ENCODE measurements around the gene ADCY5. TPM values are rescaled to one million over a fixed set of nuclear protein-coding genes. Genes with fewer than 3 reads are reported as not detected.

ADCY5 gene
- total and polyA plus RNA-seq, 2 experiments from 2014 or later, result 3.1 to 4.7 TPM

DNA sequence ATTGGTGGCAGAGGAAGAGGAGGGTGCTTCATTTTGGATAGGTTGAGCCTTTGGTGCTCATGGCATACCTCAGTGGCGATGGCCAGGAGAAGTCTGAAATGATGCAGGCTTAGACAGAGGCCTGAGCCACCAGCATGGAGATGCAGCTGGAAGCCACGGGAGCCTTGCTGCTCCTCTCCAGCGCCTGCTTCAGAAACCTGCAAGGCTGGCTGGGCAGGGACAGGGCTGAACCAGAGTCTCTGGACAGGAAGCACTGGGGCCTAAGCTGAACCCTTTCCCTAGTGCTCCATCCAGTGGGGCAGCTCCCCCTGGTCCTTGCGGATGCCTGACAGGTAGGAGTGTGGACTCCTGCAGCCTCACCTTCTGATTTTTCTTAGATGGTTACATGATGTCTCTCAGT is 36.7 kb upstream of the ADCY5 start:
- no peaks in the 10 kb centered on the region for H3K79me2 ChIP-seq
- H3K4me3 ChIP-seq, result no peak overlapping the region
- DNase-seq (ENCODE audit: low spot score), result no peak
- no peaks in the 10 kb centered on the region for H3K36me3 ChIP-seq (replicated peaks; ENCODE audit: insufficient read depth, low read depth)
- TF ChIP-seq EZH2phosphoT487 (IDR thresholded peaks at IDR 0.05; ENCODE audit: low read depth, severe bottlenecking, unreplicated experiment) (no peak), CTCF (IDR thresholded peaks at IDR 0.05; ENCODE audit: poor library complexity) (no peak)
- no peak overlapping the region for H3K27ac ChIP-seq
- H3K27me3 ChIP-seq, result no peaks in the 10 kb centered on the region
- H3K9me3 ChIP-seq (ENCODE audit: low read depth), result no peaks in the 10 kb centered on the region
- no peaks in the 10 kb centered on the region for H3K4me1 ChIP-seq (ENCODE audit: insufficient read depth)
- H3K4me2 ChIP-seq, result no peak overlapping the region
- H2AFZ ChIP-seq, result no peak overlapping the region
- H4K20me1 ChIP-seq (ENCODE audit: insufficient read depth, poor library complexity, severe bottlenecking), result no peaks in the 10 kb centered on the region
- WGBS (ENCODE audit: low lambda C conversion rate, missing lambda C conversion rate), result 91% methylated on average over 4 of the region's 4 CpGs
- no peaks in the 10 kb centered on the region for H3K9me2 ChIP-seq (replicated peaks; ENCODE audit: insufficient read depth)

- no peak overlapping the region for H3K4me3 ChIP-seq
- H3K9me2 ChIP-seq (replicated peaks; ENCODE audit: insufficient read depth), result no peaks in the 10 kb centered on the region
- no peaks in the 10 kb centered on the region for H3K27me3 ChIP-seq
- no peaks in the 10 kb centered on the region for H4K20me1 ChIP-seq (ENCODE audit: insufficient read depth, poor library complexity, severe bottlenecking)
- H2AFZ ChIP-seq, result no peak overlapping the region
- no peak for DNase-seq (ENCODE audit: low spot score)
- no peaks in the 10 kb centered on the region for H3K79me2 ChIP-seq
- H3K9me3 ChIP-seq (ENCODE audit: low read depth), result no peaks in the 10 kb centered on the region
- H3K27ac ChIP-seq, result no peak overlapping the region
- no peaks in the 10 kb centered on the region for H3K36me3 ChIP-seq (replicated peaks; ENCODE audit: insufficient read depth, low read depth)
- TF ChIP-seq EZH2 (IDR thresholded peaks at IDR 0.05; ENCODE audit: borderline replicate concordance), result no peak
- no peak for TF ChIP-seq CTCF (IDR thresholded peaks at IDR 0.05; ENCODE audit: poor library complexity)
- TF ChIP-seq EZH2phosphoT487 (IDR thresholded peaks at IDR 0.05; ENCODE audit: low read depth, severe bottlenecking, unreplicated experiment), result no peak
- no peak overlapping the region for H3K4me2 ChIP-seq
- H3K4me1 ChIP-seq (ENCODE audit: insufficient read depth), result no peaks in the 10 kb centered on the region
- 79% methylated on average over 6 of the region's 6 CpGs for WGBS (ENCODE audit: low lambda C conversion rate, missing lambda C conversion rate)
These were observed 34.3 kb upstream of the ADCY5 start for GRCh38 chr3:123483146-123483545.

DNA sequence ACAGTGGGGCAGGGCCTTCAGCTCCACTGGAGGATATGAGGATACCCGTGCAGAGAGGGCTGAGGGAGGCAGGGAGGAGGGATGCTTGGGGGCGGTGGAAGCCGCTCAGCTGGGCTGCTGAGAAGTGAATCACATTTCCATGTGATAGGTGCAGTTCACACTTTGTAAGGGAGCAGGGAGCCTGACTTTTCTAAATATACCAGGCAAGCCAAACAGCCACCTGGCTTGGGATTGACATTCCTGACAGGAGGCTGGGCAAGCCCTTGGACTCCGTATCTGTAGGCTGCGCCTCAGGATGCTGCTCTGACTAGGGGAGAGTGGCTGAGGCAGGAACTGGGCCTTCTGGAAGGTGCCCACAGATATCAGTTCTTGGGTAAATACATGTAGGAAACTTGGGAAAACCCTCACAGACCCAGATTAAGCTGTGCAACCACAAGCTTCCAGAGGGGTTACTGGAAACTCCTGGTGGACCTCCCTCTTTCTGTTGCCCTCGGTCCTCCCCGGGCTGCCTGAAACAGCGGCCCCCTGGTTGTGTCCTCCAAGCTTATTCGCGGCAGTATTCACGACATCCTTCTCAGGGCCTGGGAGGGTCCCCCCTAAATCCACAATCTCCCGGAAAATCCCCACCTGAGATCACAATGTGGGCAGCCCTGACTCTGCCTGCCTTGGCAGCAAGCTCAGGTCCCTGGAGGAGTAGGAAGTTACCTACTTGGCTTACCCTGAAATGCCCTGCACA is 33.0 kb upstream of the ADCY5 start:
- H3K4me2 ChIP-seq, result no peak overlapping the region
- H3K9me2 ChIP-seq (replicated peaks; ENCODE audit: insufficient read depth), result no peaks in the 10 kb centered on the region
- H3K27ac ChIP-seq, result no peak overlapping the region
- DNase-seq (ENCODE audit: low spot score), result no peak
- 87% methylated on average over 12 of the region's 12 CpGs for WGBS (ENCODE audit: low lambda C conversion rate, missing lambda C conversion rate)
- H3K27me3 ChIP-seq, result no peaks in the 10 kb centered on the region
- H3K4me1 ChIP-seq (ENCODE audit: insufficient read depth), result no peaks in the 10 kb centered on the region
- no peaks in the 10 kb centered on the region for H3K79me2 ChIP-seq
- no peak overlapping the region for H3K4me3 ChIP-seq
- H4K20me1 ChIP-seq (ENCODE audit: insufficient read depth, poor library complexity, severe bottlenecking), result no peaks in the 10 kb centered on the region
- no peaks in the 10 kb centered on the region for H3K9me3 ChIP-seq (ENCODE audit: low read depth)
- no peaks in the 10 kb centered on the region for H3K36me3 ChIP-seq (replicated peaks; ENCODE audit: insufficient read depth, low read depth)
- no peak for TF ChIP-seq CTCF (IDR thresholded peaks at IDR 0.05; ENCODE audit: poor library complexity)
- TF ChIP-seq EZH2phosphoT487 (IDR thresholded peaks at IDR 0.05; ENCODE audit: low read depth, severe bottlenecking, unreplicated experiment), result no peak
- TF ChIP-seq EZH2 (IDR thresholded peaks at IDR 0.05; ENCODE audit: borderline replicate concordance), result no peak
- H2AFZ ChIP-seq, result no peak overlapping the region
